ENCODE measurements around the gene IRF5.
A peak's percentile ranks its signal among the peaks of the same experiment; 100 is the strongest.

The IRF5 gene

DNA sequence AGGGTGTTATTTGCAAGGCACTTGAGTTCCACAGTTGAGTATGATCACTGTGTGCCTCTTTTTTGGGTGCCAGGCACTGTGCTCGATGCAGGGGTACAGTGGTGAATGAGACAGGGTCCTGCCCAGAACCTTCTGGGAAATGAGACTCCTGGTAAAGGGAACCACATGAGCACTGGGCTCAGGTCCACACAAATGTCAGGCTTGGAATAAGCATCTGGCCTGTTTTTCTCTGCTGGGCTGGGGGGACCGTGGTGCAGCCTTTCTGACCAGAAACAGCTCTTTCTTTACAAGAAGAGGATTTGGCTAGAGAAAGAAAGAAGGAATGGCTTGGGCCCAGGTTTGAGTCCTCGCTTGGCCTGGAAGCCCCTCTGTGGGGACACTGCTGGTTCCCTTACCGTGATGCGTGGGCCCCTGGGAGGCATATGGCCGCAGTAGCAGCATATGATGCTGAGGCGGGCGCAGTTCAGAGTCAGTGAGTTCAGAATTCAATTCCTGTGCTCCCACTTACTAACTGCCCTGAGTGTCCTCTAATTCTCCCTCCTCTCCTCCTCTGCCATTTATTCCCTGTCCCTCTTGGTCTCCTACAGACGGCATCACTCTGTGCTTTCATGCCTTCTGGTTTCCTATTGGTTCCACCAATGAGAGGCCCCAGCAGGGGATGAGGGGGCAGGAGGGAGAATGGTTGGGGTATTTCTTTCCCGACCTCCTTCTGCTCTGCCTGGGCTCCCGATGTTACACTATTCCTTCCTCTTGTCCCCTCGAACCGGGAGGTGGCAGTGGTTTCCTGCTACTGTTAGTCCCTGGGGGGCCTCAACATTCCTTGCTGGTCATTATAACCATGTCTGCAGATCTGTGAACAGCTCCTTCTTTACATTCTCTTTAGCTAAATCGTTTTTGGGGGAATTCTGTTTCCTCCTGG, 17.6 kb upstream of the IRF5 start:
- DNase-seq (ENCODE audit: low spot score): peak; percentile 58

DNA sequence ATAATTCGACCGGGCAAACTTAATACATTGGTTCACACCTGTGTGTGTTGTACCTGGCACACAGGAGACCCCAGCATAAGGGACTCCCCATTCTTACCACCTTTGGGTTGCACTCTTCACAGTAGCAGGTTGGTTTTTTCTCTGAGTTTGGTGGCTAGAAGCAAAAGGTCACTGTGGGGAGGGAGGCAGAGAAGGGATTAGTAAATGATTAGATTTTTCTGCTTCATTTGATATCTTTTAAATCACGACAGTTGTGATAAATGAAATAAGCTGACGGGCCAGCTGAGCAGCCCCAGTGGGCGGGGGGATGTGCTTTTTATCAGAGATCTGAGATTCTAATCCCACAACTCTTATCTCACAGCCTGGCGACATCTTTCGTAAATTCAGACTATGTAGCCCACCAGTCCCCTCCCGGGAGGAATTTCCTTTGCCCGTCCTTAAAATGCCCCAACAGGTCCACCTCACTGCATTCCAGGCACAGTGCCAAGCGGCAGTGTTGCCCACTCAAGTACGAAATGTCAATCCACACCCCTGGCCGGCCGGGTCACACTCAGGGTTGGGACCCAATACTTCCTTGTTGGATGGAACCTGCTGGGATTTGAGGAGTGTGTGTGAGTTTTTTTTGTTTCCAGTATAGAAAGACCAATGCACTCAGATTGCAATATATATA, 16.7 kb upstream of the IRF5 start:
- DNase-seq (ENCODE audit: low spot score): no peak

DNA sequence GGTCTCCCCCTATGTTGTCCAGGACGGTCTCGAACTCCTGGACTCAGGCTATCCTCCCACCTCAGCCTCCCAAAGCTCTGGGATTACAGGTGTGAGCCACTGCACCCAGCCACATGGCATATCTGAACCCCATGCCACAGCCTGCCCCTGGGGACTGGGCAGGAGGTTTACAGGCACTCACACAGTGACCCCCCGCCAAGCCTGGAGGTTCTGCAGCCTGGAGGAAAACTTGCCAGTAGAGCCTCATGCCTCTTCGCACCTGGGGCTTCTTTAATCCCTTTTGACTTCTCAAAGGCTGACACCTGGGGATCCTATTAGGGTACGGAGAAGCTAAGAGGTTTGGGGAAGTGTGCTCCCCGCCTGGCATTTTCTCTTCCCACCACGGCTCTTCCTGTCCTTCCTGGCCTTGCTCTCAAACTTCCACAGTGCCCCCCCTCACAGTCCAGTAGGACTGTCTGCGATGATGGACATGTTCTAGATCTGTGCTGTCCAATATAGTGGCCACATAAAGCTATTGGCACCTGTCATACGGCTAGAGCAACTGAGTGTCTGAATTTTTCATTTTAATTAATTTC, 15.8 kb upstream of the IRF5 start:
- DNase-seq (ENCODE audit: low spot score): no peak

DNA sequence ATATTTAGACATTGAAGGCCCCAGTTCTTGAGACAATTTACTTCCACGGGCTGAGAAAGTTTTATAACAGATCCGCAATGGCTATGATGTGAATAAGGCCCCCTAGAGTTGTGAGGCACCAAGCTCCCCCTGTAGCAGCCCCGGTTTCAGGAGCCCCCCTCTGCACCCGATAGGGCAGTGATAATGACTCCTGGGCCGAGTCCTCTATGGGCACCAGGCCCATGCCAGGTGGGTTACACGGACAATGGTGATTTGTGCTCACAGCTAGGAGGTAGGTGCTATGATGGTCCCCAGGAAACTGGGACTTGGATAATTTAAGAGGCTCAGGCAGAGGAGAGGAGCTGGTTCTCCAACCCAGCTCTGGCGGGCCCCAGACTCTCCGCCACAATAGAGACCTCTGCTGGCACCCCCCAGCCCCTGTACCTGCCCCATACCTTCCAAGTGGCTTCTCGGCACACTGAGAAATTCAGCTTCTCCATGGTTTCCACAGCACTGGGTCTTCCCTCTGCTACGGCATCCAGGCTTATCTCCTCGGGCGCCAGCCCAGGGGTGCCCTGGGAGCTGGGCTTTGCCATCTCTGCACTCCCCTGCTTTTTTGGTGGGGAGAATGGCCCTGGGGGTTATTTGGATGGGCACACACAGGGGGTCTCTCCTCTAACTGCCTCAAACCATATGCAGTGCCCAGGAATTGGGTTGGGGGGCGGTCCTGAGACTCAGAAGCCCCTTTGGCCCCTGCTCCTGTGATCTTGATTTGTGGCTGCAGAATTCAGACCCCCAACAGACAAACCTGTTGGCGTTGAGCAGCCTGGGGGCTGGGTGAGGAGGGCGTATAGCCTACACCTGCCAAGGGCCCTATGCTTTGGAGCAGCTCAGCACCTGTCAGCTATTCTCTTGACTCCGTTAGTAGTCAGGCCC, 15.0 kb upstream of the IRF5 start:
- peak; percentile 31 for DNase-seq (ENCODE audit: low spot score)

DNA sequence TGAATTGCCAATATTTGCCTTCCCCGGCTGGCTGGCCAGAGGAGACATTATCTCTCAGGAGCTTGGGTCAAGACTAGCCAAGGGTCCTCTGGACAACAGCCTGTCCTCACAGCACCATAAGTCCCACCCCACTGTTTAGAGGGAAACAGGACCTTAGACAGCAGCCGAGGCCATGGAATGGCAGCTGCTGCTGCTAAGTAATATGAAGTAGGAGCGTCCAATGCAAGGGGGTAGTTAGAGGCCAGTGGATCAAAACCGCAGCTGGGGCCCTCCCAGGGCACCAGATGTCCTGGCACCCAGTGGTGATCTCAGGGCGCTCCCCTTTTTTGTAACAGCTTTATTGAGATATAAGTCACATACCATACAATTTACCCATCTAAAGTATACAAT, 14.3 kb upstream of the IRF5 start:
- no peak for DNase-seq (ENCODE audit: low spot score)

DNA sequence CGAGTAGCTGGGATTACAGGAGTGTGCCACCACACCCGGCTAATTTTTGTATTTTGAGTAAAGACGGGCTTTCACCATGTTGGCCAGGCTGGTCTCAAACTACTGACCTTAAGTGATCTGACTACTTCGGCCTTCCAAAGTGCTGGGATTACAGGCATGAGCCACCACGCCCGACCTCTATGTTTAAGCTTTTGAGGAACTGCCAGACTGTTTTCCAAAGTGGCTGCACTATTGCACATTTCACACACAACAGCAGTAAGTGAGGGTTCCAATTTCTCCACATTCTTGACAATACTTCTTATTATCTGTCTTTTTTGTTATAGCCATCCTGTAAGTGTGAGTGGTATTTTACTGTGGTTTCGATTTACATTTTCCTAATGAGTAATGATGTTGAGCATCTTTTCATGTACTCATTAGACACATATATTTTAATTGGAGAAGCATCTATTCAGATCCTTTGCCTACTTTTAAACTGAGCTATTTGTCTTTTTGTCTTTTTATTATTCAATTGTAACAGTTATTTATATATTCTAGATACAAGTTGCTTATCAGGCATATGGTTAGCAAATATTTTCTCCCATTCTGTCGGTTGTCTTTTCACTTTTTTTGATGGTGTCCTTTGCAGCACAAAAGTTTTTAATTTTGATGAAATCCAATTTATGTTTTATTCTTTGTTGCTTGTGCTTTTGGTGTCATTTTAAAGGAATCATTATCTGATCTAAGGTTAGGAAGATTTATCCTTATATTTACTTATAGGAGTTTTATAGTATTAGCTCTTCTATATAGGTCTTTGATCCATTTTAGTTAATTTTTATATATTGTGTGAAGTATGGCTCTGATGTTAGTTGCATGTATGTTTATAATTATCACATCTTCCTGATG, 12.8 kb upstream of the IRF5 start:
- DNase-seq (ENCODE audit: low spot score): no peak

DNA sequence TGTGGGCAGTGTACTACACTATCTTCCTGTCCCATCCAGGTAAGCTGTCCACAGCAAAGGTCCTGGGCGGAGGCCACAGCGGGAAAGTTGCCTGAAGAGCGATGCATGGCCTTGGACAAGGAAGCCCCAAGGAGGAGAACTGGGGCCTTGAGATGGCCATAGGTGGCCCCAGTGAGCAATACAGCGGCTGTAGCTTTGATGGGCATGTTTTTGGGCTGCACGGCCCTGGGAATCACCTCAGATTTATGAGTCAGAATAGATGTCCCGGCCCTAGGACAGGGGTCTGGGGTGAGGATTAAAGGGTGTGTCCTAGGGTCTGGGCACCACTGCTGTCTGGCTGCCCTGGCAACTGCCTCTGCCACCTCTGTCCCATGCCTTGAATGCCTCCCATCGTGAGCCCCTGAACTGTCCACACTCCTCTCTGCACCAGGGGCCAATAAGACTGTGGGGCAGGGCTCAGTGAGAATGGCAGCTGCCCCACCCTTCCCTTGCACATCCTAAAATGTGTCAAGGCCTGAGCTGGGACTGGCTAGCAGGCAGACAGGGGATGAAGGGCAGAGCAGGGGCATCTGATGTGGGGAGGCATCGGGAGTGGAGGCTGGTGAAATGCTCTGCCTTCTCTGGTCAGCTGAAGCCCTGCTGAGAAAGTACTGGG, 9.4 kb upstream of the IRF5 start:
- peak; percentile 50 for DNase-seq (ENCODE audit: low spot score)

DNA sequence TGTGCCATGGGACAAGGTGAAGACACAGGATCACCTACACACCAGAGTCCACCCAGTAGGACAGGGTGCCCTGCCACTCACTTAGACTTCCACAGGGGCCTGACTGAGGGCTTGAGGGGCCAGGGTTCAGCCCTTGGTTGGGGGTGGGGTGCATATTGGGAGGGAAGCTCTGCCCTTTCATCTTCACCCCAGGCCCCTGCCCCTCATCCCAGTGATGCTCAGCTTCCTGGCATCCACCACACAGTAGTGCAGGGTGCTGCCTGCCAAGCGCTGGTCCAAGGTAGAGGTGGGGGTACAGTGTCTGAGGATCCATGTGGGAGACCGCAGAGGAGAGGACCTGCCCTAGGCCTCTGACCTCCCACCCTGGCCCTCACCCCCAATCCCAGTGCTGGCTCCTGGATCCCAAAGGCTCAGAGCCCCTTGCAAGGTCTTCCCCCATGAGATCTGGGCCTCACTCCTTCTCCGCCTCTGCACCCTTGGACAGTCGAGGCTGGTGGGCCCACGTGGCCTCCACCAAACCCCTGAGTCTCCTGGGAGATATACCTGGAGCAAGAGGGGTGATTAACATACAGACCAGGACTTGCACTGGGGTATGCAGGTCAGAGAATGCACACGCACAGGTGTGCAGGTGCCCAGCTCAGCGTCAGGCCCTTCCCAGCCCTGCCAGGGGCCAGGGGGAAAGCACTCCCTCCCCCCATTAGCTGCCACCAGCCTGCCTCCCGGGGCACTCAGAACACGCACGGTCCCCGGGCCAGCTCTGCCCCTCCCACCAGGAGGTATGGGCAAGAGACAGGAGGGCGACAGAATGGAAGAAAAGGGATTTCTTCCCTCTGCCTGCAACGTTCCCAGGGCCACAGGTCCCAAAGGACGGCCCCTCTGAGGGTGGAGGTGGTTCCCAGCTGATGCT, 8.6 kb upstream of the IRF5 start:
- peak; percentile 64 for DNase-seq (ENCODE audit: low spot score)

DNA sequence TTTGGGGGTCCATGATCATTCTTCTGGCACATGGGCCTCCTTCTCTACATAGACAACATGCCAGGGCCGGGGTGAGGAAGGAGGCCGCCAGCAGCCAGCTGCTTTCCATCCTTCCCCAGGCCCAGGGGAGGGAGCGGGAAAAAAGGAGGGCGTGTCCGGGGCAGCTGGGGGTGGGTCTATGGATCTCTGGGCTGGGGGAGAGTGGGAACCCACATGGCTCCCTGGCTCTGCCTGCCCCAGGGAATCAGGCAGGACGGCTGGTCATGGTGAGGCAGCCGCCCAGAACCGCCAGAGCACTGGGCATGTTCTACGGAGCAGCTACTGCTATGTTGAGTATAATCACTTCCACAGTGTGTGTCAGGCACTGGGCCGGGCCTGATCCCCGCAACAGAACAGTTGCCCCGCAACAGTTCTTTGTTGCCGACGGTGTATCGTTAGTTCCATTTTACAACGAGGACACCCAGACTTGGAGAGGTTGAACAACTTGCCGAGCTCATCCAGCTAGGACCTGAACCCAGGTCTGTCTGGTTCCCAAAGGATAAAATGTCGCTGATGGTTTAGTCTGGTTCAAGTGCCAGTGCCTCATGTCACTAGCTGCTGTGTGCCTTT, 6.4 kb upstream of the IRF5 start:
- peak; percentile 55 for DNase-seq (ENCODE audit: low spot score)

DNA sequence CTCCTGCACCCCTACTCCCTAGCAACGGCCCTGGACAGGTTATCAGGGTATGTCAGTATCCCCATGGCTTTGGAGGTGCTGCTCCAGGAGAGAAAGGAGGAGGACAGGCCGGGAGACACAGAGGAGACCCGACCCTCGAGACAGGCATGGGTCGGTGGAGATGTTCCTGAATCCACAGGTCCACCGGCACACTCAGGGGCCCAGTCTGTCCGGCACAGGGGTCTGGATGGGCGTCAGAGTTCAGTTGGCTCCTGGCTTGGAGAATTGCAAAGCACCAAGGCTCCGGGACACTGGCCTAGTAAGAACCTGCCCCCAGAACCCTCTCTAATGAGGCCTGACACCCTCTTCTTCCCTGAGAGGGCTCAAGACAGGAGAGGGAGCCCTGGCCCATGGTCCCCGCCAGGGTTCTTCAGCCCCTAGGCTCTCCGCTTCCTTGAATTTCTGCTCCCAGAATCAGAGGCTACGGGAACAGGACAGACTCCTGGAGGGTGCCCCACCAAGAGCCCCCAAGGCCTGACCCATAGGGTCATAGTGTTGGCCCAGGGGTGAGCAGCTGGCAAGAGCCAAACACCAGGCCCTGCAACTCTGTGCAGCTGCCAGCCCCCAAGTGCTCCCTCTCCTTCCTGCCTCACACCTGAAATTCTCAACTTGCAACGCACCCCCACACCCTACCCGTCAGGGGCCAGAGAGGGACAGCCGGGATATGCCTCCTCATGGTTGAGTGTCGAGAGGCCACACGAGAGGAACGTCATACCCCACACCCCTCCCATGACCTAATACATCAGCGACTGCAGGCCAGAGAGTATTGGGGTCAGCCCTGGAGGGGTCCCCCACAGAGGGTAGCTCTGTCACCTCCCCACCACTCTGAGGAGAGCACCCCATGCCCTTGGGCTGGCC, 5.5 kb upstream of the IRF5 start:
- peak; percentile 49 for DNase-seq (ENCODE audit: low spot score)

DNA sequence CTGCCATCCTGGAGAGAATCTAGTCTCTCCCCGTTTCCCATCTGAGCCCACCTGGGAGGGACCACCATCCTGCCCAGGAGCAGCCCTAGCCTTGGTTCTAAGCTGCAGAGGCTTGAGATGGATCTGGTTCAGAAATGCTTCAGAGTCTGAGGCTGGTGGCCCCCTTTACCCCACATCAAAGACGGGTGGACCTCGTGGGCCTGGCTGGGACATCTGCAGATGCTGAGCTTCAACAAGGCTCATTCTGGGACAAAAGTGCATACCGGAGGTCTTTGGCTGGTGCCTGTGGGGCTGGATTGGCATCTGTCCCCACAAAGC, 4.9 kb upstream of the IRF5 start:
- DNase-seq (ENCODE audit: low spot score): peak; percentile 45

DNA sequence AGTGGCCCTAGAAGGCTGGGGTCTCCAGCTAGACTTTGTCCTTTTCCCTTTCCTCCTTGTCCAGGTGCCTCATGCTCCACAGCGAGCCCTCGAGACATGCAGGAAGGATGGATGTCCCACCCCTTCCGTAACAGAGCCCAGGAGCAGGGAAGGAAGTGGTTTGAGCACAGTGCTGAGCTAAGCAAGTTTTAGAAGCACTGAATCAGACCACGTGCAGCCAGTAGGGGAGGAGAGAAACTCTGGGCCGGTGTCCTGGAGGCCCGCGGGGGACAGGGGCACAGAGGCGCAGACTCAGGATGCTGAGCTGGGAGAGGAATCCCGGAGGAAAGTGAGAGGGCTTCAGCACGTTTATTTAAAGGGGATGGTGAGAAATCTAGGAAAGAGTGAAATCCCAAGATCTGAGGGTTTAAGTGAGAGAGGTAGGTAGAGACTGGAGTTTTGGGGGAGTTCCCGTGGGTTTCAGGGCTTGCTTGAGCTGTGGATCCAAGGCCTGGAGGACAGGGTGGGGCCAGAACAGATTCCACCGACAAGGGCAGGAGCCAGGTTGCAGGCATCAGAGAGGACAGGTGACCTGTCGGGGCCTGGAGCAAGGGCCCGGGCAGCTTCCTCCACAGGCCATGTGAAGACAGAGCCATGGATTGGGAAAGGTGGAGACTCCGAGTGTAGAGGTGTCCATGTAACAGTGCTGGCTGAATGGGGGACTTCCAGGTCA, 4.4 kb upstream of the IRF5 start:
- DNase-seq (ENCODE audit: low spot score): no peak

DNA sequence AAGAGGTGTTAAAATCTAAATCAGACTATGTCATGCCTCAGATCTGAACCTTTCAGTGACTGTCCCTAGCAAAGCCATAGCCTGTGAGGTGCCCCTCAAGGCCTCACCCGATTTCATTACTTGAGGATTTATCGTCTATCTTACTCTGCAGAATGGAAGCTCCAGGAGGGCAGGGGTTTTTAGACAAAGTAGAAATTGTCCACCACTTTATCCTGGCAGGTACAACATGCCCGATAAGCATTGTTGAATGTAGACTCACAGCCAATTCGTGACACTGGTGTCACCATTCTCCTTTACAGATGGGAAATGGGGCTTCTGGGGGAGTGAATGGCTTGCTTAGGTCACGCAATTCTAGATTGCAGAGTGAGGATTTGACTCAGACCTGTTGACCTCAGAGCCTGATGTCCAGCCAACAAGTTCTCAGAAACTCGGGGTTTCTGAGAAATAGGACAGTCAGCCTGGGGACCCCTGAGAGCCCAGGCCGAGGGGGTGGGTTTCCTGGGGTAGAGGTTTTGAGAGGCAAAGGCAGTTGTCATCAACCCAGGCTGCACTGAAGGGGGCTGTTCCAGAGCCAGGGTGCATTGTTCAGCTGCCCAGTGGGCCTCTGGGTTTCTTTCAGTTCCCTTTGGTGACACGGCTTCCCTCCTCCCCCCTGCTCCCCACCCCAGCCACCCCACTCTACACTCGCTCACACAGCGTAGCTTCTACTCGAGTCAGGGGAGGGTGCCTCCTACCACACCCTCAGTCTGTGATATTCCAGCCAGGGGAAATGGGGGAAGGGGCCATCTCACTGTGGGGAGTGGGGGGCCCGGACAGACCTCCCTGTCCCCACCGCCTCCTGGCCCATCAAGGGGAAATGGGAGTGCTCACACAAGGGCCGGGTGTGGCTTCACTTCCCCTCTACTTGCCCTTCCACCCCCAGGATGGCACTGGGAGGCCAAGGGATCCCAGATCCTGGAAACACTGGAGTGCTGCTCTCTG, 3.1 kb upstream of the IRF5 start:
- DNase-seq (ENCODE audit: low spot score): no peak

DNA sequence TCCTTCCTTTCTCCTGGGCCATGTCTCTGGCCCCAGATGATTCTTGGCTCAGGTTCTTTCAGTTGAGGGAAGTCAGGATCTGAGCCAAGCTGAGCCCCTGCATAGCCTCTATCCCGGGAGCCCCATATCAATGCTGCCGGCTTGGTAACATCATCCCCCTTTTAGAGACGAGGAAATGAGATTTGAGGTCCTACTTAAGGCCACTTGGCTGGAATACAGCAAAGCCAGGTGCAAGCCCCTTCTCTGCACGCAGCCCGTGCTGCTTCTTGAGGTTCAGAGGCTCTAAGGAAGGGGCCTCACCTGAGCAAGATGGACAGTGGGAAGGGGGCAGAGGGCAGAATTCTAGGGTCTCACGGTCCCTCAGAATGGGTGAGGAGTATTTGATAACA, 2.4 kb upstream of the IRF5 start:
- no peak for DNase-seq (ENCODE audit: low spot score)

DNA sequence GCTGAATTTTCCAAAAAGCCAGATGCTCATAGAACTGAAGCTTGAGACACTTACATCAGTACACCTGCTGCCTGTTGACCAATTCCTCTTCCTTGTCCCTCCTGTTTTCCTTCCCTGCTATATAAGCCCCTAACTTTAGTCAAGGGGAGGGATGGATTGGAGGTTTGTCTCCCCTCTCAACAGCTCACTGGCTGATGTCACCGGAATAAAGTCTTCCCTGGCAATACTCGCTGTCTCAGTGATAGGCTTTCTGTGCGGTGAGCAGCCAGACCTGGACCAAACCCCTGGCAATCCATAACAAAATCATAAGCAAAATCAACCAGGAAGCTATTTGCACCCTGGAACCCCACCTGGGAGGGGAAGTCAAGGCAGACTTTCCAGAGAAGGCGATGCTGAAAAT, 929 bp upstream of the IRF5 start:
- no peak for DNase-seq (ENCODE audit: low spot score)

DNA sequence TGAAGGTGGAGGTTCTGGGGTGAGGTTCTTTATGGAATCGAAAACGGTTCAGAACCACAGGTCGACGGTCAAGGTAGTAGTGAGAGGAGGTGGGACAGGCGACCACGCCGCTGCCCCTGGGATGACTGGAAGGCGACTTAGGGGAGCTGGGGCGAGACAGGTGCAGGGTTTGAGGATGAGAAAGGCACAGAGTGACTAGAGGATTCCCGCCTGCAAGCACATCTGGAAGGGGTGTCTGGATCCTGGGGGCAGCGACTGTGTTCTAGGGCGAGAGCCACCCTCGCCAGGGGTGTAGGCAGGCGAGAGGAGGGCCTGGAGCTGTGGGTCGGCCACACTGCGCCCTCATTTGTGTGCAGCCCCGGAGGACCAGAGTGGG, 468 bp upstream of the IRF5 start:
- DNase-seq (ENCODE audit: low spot score): no peak

Data from left forelimb (tissue), 1 donor.